Loucy (cell line): ENCODE data around the gene ITM2B.

ENCODE experiments used
- H2AFZ ChIP-seq: fragments of 200-600 bp; sonication (generic); 2 replicates; pipeline ENCODE4 v1.6.0; 2016; ENCODE audit warnings: antibody characterized with exemption, mild to moderate bottlenecking, low read length, moderate library complexity
- H3F3A ChIP-seq: fragments of 200-600 bp; 2 replicates; pipeline ENCODE4 v1.6.0; 2016; ENCODE audit warnings: antibody characterized with exemption, low read depth, mild to moderate bottlenecking
- H3K27me3 ChIP-seq: fragments of 200-600 bp; sonication (generic); 2 replicates; pipeline ENCODE4 v1.6.1; 2014; ENCODE audit warnings: low read length, mild to moderate bottlenecking; ENCODE audit not compliant: insufficient read depth, poor library complexity, severe bottlenecking
- H3K36me3 ChIP-seq: fragments of 200-600 bp; sonication (generic); 2 replicates; pipeline ENCODE4 v1.6.1; 2016; ENCODE audit warnings: low read length; ENCODE audit not compliant: insufficient read depth
- H3K4me1 ChIP-seq: fragments of 200-600 bp; sonication (generic); 2 replicates; pipeline ENCODE4 v1.5.1; 2014; ENCODE audit warnings: low read length, mild to moderate bottlenecking; ENCODE audit not compliant: insufficient read depth, poor library complexity, severe bottlenecking
- H3K4me2 ChIP-seq: fragments of 200-600 bp; sonication (generic); 2 replicates; pipeline ENCODE4 v1.6.0; 2014; ENCODE audit warnings: antibody characterized with exemption, low read length, low read depth, mild to moderate bottlenecking; ENCODE audit not compliant: poor library complexity, severe bottlenecking
- H3K4me3 ChIP-seq: fragments of 200-600 bp; sonication (generic); 2 replicates; pipeline ENCODE4 v1.5.1; 2014; ENCODE audit warnings: low read length, mild to moderate bottlenecking, mixed read lengths; ENCODE audit not compliant: poor library complexity, severe bottlenecking
- H3K79me2 ChIP-seq: fragments of 200-600 bp; sonication (generic); 2 replicates; pipeline ENCODE4 v1.6.1; 2014; ENCODE audit warnings: low read length; ENCODE audit not compliant: insufficient read depth
- H3K9ac ChIP-seq: fragments of 200-600 bp; sonication (generic); 2 replicates; pipeline ENCODE4 v1.6.0; 2014; ENCODE audit warnings: mild to moderate bottlenecking, low read depth, low read length, moderate library complexity; ENCODE audit not compliant: poor library complexity, severe bottlenecking
- H3K9me2 ChIP-seq: fragments of 200-600 bp; sonication (generic); replicated peaks from 2 replicates; pipeline ENCODE4 v1.6.1; 2016; ENCODE audit warnings: low read depth, low read length, mixed read lengths
- H3K9me3 ChIP-seq: fragments of 200-600 bp; sonication (generic); 2 replicates; pipeline ENCODE4 v1.6.1; 2014; ENCODE audit warnings: mild to moderate bottlenecking, antibody characterized with exemption, low read length, low read depth; ENCODE audit not compliant: insufficient read depth
- H4K20me1 ChIP-seq: fragments of 200-600 bp; sonication (generic); 2 replicates; pipeline ENCODE4 v1.6.0; 2014; ENCODE audit warnings: antibody characterized with exemption, low read length, mild to moderate bottlenecking; ENCODE audit not compliant: insufficient read depth, poor library complexity, severe bottlenecking
- CTCF ChIP-seq: fragments of 200-600 bp; sonication (generic); conservative IDR thresholded peaks from 2 replicates; pipeline ENCODE4 v1.5.1; 2014; ENCODE audit warnings: mild to moderate bottlenecking, antibody characterized with exemption, low read length
- EZH2phosphoT487 ChIP-seq: fragments of 200-600 bp; IDR thresholded peaks from 2 replicates; pipeline ENCODE4 v1.6.1; 2018; ENCODE audit warnings: antibody characterized with exemption, mild to moderate bottlenecking, moderate library complexity, borderline replicate concordance

Gene ITM2B

GRCh38 chr13:48186722-48187121 lies 46.3 kb upstream of the ITM2B start:
- Histone ChIP-seq H3K4me3 (peak overlapping the region; percentile 63), H3K9ac (peak overlapping the region; percentile 58), H3K36me3 (no peaks in the 10 kb centered on the region), H3K9me3 (no peaks in the 10 kb centered on the region), H2AFZ (peak overlapping the region; percentile 76; the same call in 1 of the 2 replicates), H3K4me1 (peaks cover 62% of the 10 kb centered on the region), H3K4me2 (peak overlapping the region; percentile 86), H3K79me2 (no peaks in the 10 kb centered on the region), H3K9me2 (no peaks in the 10 kb centered on the region), H3K27me3 (no peaks in the 10 kb centered on the region), H3F3A (no peaks in the 10 kb centered on the region), H4K20me1 (no peaks in the 10 kb centered on the region)
- TF ChIP-seq EZH2phosphoT487 (no peak), CTCF (no peak)

GRCh38 chr13:48188131-48188530 lies 44.9 kb upstream of the ITM2B start:
- Histone ChIP-seq H3K27me3 (no peaks in the 10 kb centered on the region), H4K20me1 (no peaks in the 10 kb centered on the region), H3K4me3 (no peak overlapping the region), H3K79me2 (no peaks in the 10 kb centered on the region), H3K9ac (no peak overlapping the region), H3K36me3 (no peaks in the 10 kb centered on the region), H3K4me2 (no peak overlapping the region), H3K4me1 (peaks cover 52% of the 10 kb centered on the region), H3F3A (no peaks in the 10 kb centered on the region), H3K9me3 (no peaks in the 10 kb centered on the region), H2AFZ (peak overlapping the region; percentile 33; the same call in 1 of the 2 replicates), H3K9me2 (no peaks in the 10 kb centered on the region)
- TF ChIP-seq CTCF (no peak), EZH2phosphoT487 (no peak)

GRCh38 chr13:48188601-48189000 lies 44.4 kb upstream of the ITM2B start:
- no peak overlapping the region for H3K4me2 ChIP-seq
- no peaks in the 10 kb centered on the region for H4K20me1 ChIP-seq
- H3K36me3 ChIP-seq: no peaks in the 10 kb centered on the region
- H3F3A ChIP-seq: no peaks in the 10 kb centered on the region
- H3K9me3 ChIP-seq: no peaks in the 10 kb centered on the region
- no peaks in the 10 kb centered on the region for H3K27me3 ChIP-seq
- no peaks in the 10 kb centered on the region for H3K9me2 ChIP-seq
- H2AFZ ChIP-seq: peak overlapping the region; percentile 33; the same call in 1 of the 2 replicates
- no peak overlapping the region for H3K9ac ChIP-seq
- TF ChIP-seq CTCF (no peak), EZH2phosphoT487 (no peak)
- no peaks in the 10 kb centered on the region for H3K79me2 ChIP-seq
- no peak overlapping the region for H3K4me3 ChIP-seq
- peaks cover 50% of the 10 kb centered on the region for H3K4me1 ChIP-seq
